ENCODE data around the gene ADIPOR2. TPM values are rescaled to one million over a fixed set of nuclear protein-coding genes. Genes with fewer than 3 reads are reported as not detected.

ADIPOR2 gene
- total RNA-seq, 4 donors from 2014 or later: 28.2 to 37.4 (median 34.1) TPM

DNA sequence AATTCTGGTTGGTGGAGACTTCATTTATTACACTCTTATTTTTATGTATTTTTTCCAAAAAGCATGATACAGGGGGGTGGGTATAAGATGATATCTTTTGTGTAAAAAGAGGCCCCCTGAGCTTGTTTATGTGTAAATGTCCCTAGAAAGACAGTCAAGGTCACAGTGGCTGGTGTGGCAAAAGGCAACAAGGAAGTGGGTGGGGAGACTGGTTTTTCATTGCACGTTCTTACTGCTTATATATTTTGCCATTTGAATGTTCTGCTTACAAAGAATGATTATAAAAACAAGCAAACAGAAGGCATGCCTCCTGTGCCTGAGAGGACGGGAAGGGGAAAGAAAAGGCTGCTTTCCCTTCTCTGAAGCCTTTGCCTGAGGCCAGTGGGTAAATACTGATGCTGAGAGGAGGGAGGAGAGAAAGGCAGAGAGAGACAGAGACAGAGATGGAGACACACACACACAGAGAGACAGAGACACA, 24.1 kb upstream of the ADIPOR2 start:
- 22% methylated on average over 2 of the region's 2 CpGs for WGBS
- peaks cover 7 to 15% (median 11%) of the 10 kb centered on the region in 4 donors for H3K4me1 ChIP-seq
- TF ChIP-seq POLR2AphosphoS5 (IDR thresholded peaks at IDR 0.05) (no peak), POLR2A (IDR thresholded peaks at IDR 0.05; ENCODE audit: low read depth) (no peak), EP300 (IDR thresholded peaks at IDR 0.05) (no peak), CTCF (IDR thresholded peaks at IDR 0.05) (no peak)

GRCh38 chr12:1668833-1669543, 21.9 kb upstream of the ADIPOR2 start:
- 73% methylated on average over 18 of the region's 18 CpGs for WGBS
- no peak for TF ChIP-seq EP300 (IDR thresholded peaks at IDR 0.05)
- TF ChIP-seq POLR2A (IDR thresholded peaks at IDR 0.05; ENCODE audit: low read depth): no peak
- TF ChIP-seq CTCF (IDR thresholded peaks at IDR 0.05): no peak
- TF ChIP-seq POLR2AphosphoS5 (IDR thresholded peaks at IDR 0.05): no peak
- Histone ChIP-seq H3K36me3 (no peaks in the 10 kb centered on the region), H3K27me3 (no peaks in the 10 kb centered on the region), H3K4me3 (no peak overlapping the region), H3K9me3 (no peaks in the 10 kb centered on the region), H3K27ac (replicated peaks in 1 of 4) (no peak overlapping the region), H3K4me1 (peaks cover 0 to 12% (median 7%) of the 10 kb centered on the region in 4 donors)
- no peak for DNase-seq (ENCODE audit: extremely low spot score)
- intact Hi-C loops (cut with DNase I): no loop called here

More for the DNA sequence above, 24.1 kb upstream of the ADIPOR2 start:
- no peak overlapping the region for H3K4me3 ChIP-seq
- H3K27ac ChIP-seq (replicated peaks in 1 of 4): peak overlapping the region; percentile 6 to 42 (median 21)
- H3K36me3 ChIP-seq: no peaks in the 10 kb centered on the region
- intact Hi-C loops (cut with DNase I): no loop called here
- H3K27me3 ChIP-seq: no peaks in the 10 kb centered on the region
- no peak for DNase-seq (ENCODE audit: extremely low spot score)
- no peaks in the 10 kb centered on the region for H3K9me3 ChIP-seq

GRCh38 chr12:1670358-1671268, 20.3 kb upstream of the ADIPOR2 start:
- Histone ChIP-seq H3K4me3 (no peak overlapping the region), H3K27me3 (no peaks in the 10 kb centered on the region), H3K9me3 (no peaks in the 10 kb centered on the region), H3K4me1 (peaks cover 0 to 12% (median 7%) of the 10 kb centered on the region in 4 donors), H3K36me3 (no peaks in the 10 kb centered on the region), H3K27ac (replicated peaks in 1 of 4) (no peak overlapping the region)
- intact Hi-C loops (cut with DNase I): no loop called here
- WGBS: 84% methylated on average over 14 of the region's 14 CpGs
- TF ChIP-seq CTCF (IDR thresholded peaks at IDR 0.05) (no peak), EP300 (IDR thresholded peaks at IDR 0.05) (no peak), POLR2AphosphoS5 (IDR thresholded peaks at IDR 0.05) (no peak), POLR2A (IDR thresholded peaks at IDR 0.05; ENCODE audit: low read depth) (no peak)
- no peak for DNase-seq (ENCODE audit: extremely low spot score)

GRCh38 chr12:1676043-1676442, 14.8 kb upstream of the ADIPOR2 start:
- DNase-seq (ENCODE audit: extremely low spot score): no peak
- Histone ChIP-seq H3K36me3 (no peaks in the 10 kb centered on the region), H3K27ac (replicated peaks in 1 of 4) (no peak overlapping the region), H3K27me3 (no peaks in the 10 kb centered on the region), H3K4me3 (no peak overlapping the region), H3K4me1 (peaks cover 0 to 7% (median 0%) of the 10 kb centered on the region in 4 donors), H3K9me3 (no peaks in the 10 kb centered on the region)
- TF ChIP-seq CTCF (IDR thresholded peaks at IDR 0.05) (no peak), POLR2AphosphoS5 (IDR thresholded peaks at IDR 0.05) (no peak), POLR2A (IDR thresholded peaks at IDR 0.05; ENCODE audit: low read depth) (no peak), EP300 (IDR thresholded peaks at IDR 0.05) (no peak)
- intact Hi-C loops (cut with DNase I): no loop called here
- WGBS: 90% methylated on average over 3 of the region's 3 CpGs

Data from esophagus muscularis mucosa (tissue), 4 donors.